ENCODE measurements around the gene RASGRP4.

DNA sequence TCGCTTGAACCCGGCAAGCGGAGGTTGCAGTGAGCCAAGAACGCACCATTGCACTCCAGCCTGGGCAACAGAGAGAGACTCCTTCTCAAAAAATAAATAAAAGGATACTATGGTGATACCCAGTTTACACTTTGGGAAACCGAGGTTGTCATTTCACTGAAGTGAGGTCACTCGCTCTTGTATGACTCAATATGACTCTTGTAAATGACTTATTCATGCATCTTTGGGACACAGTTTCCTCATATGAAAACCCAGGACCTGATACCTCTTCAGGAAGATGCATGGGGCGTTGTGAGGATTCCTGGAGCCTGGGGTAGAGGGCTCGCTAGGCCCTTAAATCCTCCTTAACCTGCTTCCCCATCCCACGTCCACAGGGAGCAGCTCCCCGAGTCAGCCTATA is 47.2 kb downstream of the RASGRP4 start:
- TF ChIP-seq, protein P1, sequence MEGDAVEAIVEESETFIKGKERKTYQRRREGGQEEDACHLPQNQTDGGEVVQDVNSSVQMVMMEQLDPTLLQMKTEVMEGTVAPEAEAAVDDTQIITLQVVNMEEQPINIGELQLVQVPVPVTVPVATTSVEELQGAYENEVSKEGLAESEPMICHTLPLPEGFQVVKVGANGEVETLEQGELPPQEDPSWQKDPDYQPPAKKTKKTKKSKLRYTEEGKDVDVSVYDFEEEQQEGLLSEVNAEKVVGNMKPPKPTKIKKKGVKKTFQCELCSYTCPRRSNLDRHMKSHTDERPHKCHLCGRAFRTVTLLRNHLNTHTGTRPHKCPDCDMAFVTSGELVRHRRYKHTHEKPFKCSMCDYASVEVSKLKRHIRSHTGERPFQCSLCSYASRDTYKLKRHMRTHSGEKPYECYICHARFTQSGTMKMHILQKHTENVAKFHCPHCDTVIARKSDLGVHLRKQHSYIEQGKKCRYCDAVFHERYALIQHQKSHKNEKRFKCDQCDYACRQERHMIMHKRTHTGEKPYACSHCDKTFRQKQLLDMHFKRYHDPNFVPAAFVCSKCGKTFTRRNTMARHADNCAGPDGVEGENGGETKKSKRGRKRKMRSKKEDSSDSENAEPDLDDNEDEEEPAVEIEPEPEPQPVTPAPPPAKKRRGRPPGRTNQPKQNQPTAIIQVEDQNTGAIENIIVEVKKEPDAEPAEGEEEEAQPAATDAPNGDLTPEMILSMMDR (IDR thresholded peaks at IDR 0.05): no peak
- no peak for TF ChIP-seq ZFX (IDR thresholded peaks at IDR 0.05; ENCODE audit: borderline replicate concordance)

Data from 22Rv1 (cell line).